Liver (tissue), 9 donors: ENCODE results near the gene MEGF11. TPM values are rescaled to one million over a fixed set of nuclear protein-coding genes. Genes with fewer than 3 reads are reported as not detected.

ENCODE experiments used
- DNase-seq: peaks from one replicate; pipeline ENCODE4 v3.0.0-alpha.2; 2017; ENCODE audit warnings: low spot score
- H3K27ac ChIP-seq, 2 donors: one replicate each; pipeline ENCODE4 v1.7.0; 2013; ENCODE audit warnings: inconsistent platforms in 2 of 2, low read length in 2 of 2, control low read depth in 1 of 2, low read depth in 1 of 2, mild to moderate bottlenecking in 1 of 2
- H3K27me3 ChIP-seq, 4 donors: one replicate each; pipeline versions ENCODE4 v1.6.1 to v1.7.0; 2013; ENCODE audit warnings: low read length in 3 of 4, inconsistent platforms in 1 of 4, mild to moderate bottlenecking in 1 of 4, moderate library complexity in 1 of 4; ENCODE audit not compliant: control insufficient read depth in 4 of 4, insufficient read depth in 4 of 4
- H3K36me3 ChIP-seq, 4 donors: one replicate each; pipeline versions ENCODE4 v1.6.1 to v1.7.0; 2013; ENCODE audit warnings: low read length in 3 of 4, mild to moderate bottlenecking in 3 of 4, low read depth in 1 of 4, moderate library complexity in 1 of 4; ENCODE audit not compliant: control insufficient read depth in 4 of 4, insufficient read depth in 3 of 4
- H3K4me1 ChIP-seq, 4 donors: one replicate each; pipeline versions ENCODE4 v1.6.1 to v1.7.0; 2013; ENCODE audit warnings: low read length in 3 of 4, mild to moderate bottlenecking in 3 of 4, moderate library complexity in 1 of 4; ENCODE audit not compliant: control insufficient read depth in 4 of 4, insufficient read depth in 4 of 4
- H3K4me3 ChIP-seq, 3 donors: one replicate each; pipeline versions ENCODE4 v1.6.1 to v1.7.0; 2013; ENCODE audit warnings: low read length in 3 of 3, control low read depth in 1 of 3, low read depth in 1 of 3, mild to moderate bottlenecking in 1 of 3
- H3K9ac ChIP-seq, 2 donors: one replicate each; pipeline ENCODE4 v1.7.0; 2013; ENCODE audit warnings: low read length in 2 of 2, mild to moderate bottlenecking in 2 of 2, moderate library complexity in 2 of 2, control low read depth in 1 of 2, low read depth in 1 of 2
- H3K9me3 ChIP-seq, 4 donors: one replicate each; pipeline versions ENCODE4 v1.6.1 to v1.7.0; 2013; ENCODE audit warnings: low read length in 3 of 4; ENCODE audit not compliant: control insufficient read depth in 4 of 4
- ATF3 ChIP-seq: IDR thresholded peaks from 2 replicates; pipeline ENCODE4 v1.6.1; 2016; ENCODE audit warnings: antibody characterized with exemption
- CTCF ChIP-seq: fragments of 150-350 bp; IDR thresholded peaks from 2 replicates; pipeline ENCODE4 v1.5.1; 2017; ENCODE audit warnings: improper control_type of control experiment, low read depth, low read length; ENCODE audit not compliant: missing input control
- EGR1 ChIP-seq, 2 donors: IDR thresholded peaks; 2 replicates each; pipeline ENCODE4 v1.6.1; 2016 to 2018; ENCODE audit warnings: antibody characterized with exemption in 2 of 2, low read depth in 2 of 2
- FOXA1 ChIP-seq: IDR thresholded peaks from 2 replicates; pipeline ENCODE4 v1.6.1; 2016; ENCODE audit warnings: antibody characterized with exemption
- JUND ChIP-seq, 2 donors: IDR thresholded peaks; 2 replicates each; pipeline ENCODE4 v1.6.1; 2016; ENCODE audit warnings: antibody characterized with exemption in 2 of 2
- MAX ChIP-seq: IDR thresholded peaks from 2 replicates; pipeline ENCODE4 v1.6.1; 2016; ENCODE audit warnings: antibody characterized with exemption
- RAD21 ChIP-seq, 2 donors: IDR thresholded peaks; 2 replicates each; pipeline ENCODE4 v1.6.1; 2016; ENCODE audit warnings: antibody characterized with exemption in 2 of 2, mild to moderate bottlenecking in 2 of 2
- REST ChIP-seq: IDR thresholded peaks from 2 replicates; pipeline ENCODE4 v1.6.1; 2016; ENCODE audit warnings: antibody characterized with exemption, mild to moderate bottlenecking
- RXRA ChIP-seq, 2 donors: IDR thresholded peaks; 2 replicates each; pipeline ENCODE4 v1.6.1; 2017 to 2018; ENCODE audit warnings: antibody characterized with exemption in 2 of 2, mild to moderate bottlenecking in 1 of 2
- SP1 ChIP-seq: IDR thresholded peaks from 2 replicates; pipeline ENCODE4 v1.6.1; 2018; ENCODE audit warnings: antibody characterized with exemption, mild to moderate bottlenecking
- TAF1 ChIP-seq: conservative IDR thresholded peaks from 2 replicates; pipeline ENCODE4 v1.6.1; 2016; ENCODE audit warnings: antibody characterized with exemption, mild to moderate bottlenecking
- YY1 ChIP-seq: IDR thresholded peaks from 2 replicates; pipeline ENCODE4 v1.6.1; 2016; ENCODE audit warnings: antibody characterized with exemption, mild to moderate bottlenecking
- ZBTB33 ChIP-seq: IDR thresholded peaks from 2 replicates; pipeline ENCODE4 v1.6.1; 2016; ENCODE audit warnings: antibody characterized with exemption
- WGBS: extraction: QIAGEN DNeasy Blood & Tissue Kit; methylation state at CpG from one replicate; pipeline ENCODE4 v1.1.7; 2013; 5-methylcytosine and 5-hydroxymethylcytosine counted together
- polyA plus RNA-seq, 2 donors: library from polyadenylated mRNA; stranded (reverse) in 1 of 2; unstranded in 1 of 2; fragments of 200-250 nt in 1 of 2; fragments of >200 nt in 1 of 2; fragmentation: Nextera tagmentation in 1 of 2; extraction: Ambion mirVana in 1 of 2; gene quantifications; one replicate each; pipeline versions ENCODE4 v1.2.1 to v1.2.3, GENCODE V29; 2013 to 2015
- total RNA-seq, 2 donors: library from RNA; depleted of rRNA; stranded (reverse); fragments of >200 nt; gene quantifications; one replicate each; pipeline ENCODE4 v1.2.3, GENCODE V29; 2014
- donor health status: healthy.
- donor health status: healthy.
- donor health status: healthy.
- donor health status: healthy.
- donor health status: healthy.

The MEGF11 gene
- total and polyA plus RNA-seq, 4 donors: under 0.01 to 0.51 (median 0.03) TPM; not detected in 1

GRCh38 chr15:65956307-65956706 is 297.2 kb downstream of the MEGF11 start:
- no peaks in the 10 kb centered on the region for H3K9me3 ChIP-seq
- no peak overlapping the region for H3K9ac ChIP-seq
- no peak for TF ChIP-seq REST
- TF ChIP-seq EGR1 (IDR thresholded peaks at IDR 0.05; ENCODE audit: low read depth in 2 of 2): no peak
- TF ChIP-seq YY1: no peak
- TF ChIP-seq JUND (IDR thresholded peaks at IDR 0.05): no peak
- no peak for TF ChIP-seq ZBTB33
- TF ChIP-seq MAX: no peak
- no peak for TF ChIP-seq CTCF
- no peak for TF ChIP-seq ATF3
- TF ChIP-seq RAD21 (IDR thresholded peaks at IDR 0.05): no peak
- H3K36me3 ChIP-seq: no peaks in the 10 kb centered on the region
- H3K27ac ChIP-seq: no peak overlapping the region
- peaks cover 0 to 2% (median under 1%) of the 10 kb centered on the region in 4 donors for H3K27me3 ChIP-seq
- DNase-seq: no peak
- no peaks in the 10 kb centered on the region for H3K4me1 ChIP-seq
- 78% methylated on average over 2 of the region's 2 CpGs for WGBS
- no peak overlapping the region for H3K4me3 ChIP-seq

- Histone ChIP-seq H3K4me1 (no peaks in the 10 kb centered on the region), H3K27ac (no peak overlapping the region), H3K9ac (no peak overlapping the region), H3K9me3 (no peaks in the 10 kb centered on the region), H3K4me3 (no peak overlapping the region), H3K36me3 (no peaks in the 10 kb centered on the region), H3K27me3 (peaks cover 0 to 2% (median 0%) of the 10 kb centered on the region in 4 donors)
- WGBS: 66% methylated on average over 4 of the region's 4 CpGs
- no peak for DNase-seq
- TF ChIP-seq FOXA1: no peak
- no peak for TF ChIP-seq MAX
- no peak for TF ChIP-seq ATF3
- no peak for TF ChIP-seq ZBTB33
- TF ChIP-seq SP1: no peak
- TF ChIP-seq TAF1: no peak
- no peak for TF ChIP-seq CTCF
- TF ChIP-seq RAD21 (IDR thresholded peaks at IDR 0.05): no peak
- TF ChIP-seq REST: no peak
- no peak for TF ChIP-seq RXRA (IDR thresholded peaks at IDR 0.05)
Observed at GRCh38 chr15:65954289-65954741, 299.2 kb downstream of the MEGF11 start.
